ENCODE data around the gene CERS6.
A peak's percentile ranks its signal among the peaks of the same experiment; 100 is the strongest.

CERS6 gene

DNA sequence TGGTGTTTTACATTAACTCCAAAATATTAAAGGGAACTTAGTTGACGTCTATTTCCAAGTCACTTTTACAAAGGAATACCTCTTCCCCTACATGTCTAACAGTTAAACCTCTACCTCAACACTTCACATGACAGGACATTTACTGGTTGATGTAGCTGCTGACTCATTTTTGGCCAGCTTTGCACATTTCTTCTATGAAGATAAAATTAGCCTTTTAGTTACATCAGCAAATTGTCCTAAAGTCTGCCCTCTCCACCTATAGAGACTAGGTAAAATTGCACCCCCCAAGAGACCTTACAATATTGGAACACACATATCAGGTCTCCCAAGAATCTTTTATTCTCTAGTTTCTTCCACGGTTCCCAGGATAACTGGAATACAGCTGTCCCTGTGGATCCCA lies 10.1 kb upstream of the CERS6 start:
- no peak for DNase-seq

GRCh38 chr2:168448980-168449379 lies 7.1 kb upstream of the CERS6 start:
- DNase-seq: no peak

DNA sequence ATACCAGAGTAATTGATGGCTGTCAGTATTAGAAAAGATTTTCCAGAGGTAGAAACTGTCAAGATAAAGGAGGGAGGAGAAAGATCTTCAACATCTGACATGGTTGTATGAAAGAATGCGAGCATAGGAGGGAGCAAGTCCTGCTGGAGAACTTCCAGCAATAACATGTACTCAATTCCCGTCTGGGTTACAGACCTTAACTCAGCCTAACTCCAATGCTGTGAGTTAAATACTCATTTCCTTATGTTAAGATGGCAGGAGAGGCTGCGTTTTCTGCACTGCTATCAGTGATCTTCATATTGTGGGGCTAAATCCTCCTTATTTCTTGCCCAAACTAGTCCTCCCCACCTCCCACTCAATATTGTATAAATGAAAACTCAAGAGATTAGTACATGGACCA lies 6.7 kb upstream of the CERS6 start:
- DNase-seq: no peak

DNA sequence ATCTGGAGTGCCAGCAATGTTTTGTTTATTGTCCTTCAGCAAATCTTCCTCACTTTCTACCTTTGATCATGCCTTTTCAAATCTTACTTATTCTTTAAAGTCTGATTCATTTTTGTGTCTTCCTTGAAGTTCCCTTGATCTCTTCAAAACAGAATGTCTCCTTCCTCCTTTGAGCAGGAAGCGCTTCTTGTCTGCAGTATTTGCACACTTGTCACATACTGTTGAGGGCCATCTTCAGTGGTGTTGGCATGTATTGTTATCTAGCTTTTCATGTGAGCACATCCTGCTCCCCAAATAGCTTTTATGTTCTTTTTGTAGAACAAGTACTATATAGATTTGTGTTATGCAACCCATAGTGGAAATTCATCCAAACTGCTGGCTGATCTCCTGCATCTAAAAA lies 5.9 kb upstream of the CERS6 start:
- no peak for DNase-seq

GRCh38 chr2:168450732-168451131 lies 5.3 kb upstream of the CERS6 start:
- no peak for DNase-seq

GRCh38 chr2:168452781-168453180 lies 3.3 kb upstream of the CERS6 start:
- no peak for DNase-seq

- DNase-seq: no peak
Observed at GRCh38 chr2:168453404-168453803, 2.7 kb upstream of the CERS6 start.

- no peak for DNase-seq
Observed at GRCh38 chr2:168454737-168455644, 1.1 kb upstream of the CERS6 start.

DNA sequence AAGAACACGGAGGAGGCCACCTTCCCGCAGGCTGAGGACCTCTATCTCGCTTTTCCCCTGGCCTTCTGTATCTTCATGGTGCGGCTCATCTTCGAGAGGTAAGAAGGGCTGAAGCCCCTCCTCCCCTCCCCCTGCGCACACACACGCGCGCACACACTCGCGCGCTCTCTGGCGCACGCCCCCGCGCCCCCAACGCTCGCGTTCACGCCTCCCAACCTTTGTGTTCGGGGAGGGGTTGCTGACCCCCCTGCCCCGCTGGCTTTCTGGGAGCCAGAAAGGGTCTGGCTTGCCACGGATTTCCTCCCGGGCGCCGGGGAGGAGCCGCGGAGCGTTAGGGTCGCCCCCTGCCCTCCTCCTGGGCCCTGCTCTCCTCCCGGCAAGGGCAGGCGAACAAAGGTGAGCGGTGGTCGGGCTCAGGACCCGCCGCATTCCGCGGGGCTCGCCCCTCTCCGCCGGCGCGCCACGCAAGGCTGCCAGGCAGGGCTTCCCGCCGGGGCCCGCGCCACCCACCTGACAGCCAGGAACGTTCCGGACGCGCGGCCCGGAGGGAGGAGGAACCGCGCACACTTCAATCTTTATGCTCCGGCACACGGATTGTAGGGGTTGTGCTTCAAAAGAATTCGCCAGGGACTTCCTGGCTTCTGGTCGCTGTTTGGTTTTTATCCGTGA lies 583 bp downstream of the CERS6 start:
- peak; percentile 34 for DNase-seq

DNA sequence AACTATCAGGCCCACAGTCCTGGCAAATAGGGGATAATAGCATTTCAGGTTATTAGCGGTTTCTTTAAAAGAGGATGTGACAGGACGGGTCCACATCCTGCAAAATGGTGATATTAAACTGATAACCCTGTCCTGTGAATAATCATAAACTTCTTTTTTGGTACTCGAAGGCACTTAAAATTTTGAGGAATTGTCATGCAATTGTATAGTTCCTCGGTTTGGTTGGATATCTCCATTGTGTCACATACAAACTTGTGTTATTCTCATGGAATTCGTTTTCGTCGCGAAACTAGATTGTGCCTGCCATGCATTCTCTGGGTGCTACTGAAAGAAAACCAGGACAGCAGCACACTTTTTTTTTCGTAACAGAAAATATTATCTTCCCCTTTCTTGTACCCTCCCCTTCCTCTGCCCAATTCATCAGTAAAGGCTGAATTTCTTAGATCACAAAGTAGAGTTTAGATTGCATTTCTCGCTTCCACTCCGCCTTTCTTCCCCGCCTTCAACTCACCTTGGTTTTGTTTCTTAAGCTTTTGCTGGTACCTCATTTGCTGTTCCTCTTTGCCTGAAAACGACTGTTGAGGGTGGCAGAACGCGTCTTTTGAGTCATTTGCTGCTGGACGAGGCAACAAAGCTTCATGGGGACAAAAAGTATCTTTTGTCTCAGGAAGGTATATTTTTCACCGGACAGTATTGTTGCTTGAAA lies 1.3 kb downstream of the CERS6 start:
- no peak for DNase-seq

- DNase-seq: no peak
Observed at GRCh38 chr2:168458139-168458538, 2.1 kb downstream of the CERS6 start.

DNA sequence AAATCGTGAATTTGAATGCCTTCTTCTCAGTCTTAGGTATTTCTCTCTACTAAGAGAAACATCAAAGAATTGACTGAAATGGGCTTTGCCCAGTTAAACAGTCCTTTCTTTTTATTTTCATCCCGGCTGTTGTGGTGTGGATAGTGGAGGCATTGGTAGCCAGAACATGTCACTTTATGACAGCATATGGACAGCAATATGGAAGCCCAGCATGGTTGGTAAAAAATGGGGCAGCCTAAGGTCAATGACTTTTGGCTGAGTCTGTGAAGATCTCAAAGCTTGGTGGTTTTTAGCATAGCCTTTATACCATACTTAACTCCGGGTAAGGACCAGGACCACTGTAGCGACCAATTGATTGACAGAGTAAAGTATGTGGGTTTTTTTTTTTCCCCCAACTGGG lies 3.2 kb downstream of the CERS6 start:
- DNase-seq: no peak

- DNase-seq: no peak
Observed at GRCh38 chr2:168460571-168460970, 4.5 kb downstream of the CERS6 start.

DNA sequence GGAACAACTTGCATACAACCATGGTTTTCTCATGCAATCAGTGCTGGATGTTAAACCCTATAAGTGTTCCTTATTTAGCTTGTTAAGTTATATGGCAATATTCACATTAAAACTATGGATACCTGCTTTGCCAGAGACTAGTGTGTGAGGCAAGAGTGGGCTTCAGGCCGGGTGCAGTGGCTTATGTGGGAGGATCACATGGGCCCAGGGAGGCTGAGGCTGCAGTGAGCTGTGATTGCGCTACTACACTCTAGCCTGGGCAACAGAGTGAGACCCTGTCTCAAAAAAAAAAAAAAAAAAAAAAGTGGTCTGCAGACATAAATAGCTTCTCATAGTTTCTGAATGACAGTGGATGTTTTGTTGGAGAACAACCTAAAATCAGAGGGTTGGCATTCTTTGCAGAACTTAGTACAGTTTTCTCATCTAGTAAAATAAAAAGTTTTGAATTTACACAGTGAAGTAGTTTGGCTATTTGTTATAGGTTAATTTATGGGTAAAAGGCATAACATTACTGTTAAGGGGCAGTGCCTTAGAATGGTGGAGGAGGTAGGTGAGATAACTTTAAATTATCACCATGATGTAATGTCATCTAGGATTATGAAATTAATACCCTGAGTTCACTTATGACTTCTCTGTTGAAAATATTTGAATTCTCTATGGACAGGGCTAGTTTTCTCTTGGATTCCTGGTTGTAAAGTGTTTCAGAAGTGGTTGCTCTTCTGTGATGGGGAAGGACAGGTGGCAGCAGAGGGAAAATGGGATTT lies 5.3 kb downstream of the CERS6 start:
- no peak for DNase-seq

DNA sequence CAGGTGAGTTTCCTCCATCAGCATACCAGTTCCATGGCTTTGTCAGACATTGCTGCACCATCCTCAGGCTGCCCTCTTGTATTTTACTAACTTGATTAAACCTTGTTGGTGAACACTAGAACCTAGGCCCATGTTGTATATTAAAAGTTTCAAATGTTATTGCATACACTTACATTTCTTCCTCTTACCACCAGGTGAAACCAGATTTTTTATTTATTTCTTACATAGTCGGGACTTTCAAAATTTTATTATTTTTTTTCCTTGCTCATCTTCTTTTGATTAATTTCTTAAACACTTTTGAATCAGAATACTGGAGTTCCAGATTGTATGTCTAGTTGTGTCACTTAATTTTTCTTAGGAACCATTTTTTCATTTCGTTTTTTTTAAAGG lies 5.9 kb downstream of the CERS6 start:
- no peak for DNase-seq

DNA sequence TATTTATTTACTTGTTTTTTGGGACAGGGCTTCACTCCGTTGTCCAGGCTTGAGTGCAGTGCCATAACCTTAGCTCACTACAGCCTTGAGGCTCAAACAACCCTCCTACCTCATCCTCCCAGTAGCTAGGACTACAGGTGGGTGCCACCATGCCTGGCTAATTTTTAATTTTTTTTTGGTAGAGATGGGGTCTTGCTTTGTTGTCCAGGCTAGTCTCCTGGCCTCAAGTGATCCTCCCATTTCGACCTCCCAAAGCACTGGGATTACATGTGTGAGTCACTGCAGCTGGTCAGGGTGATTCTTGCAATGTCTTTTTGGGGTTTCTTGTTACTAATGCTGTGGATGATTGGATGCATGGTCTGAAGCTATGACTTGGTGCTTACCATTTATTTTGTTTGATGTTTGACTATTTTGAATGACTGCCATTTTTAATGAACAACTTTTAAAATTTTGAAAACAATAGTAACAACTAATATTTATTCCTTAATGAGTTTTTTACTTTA lies 6.5 kb downstream of the CERS6 start:
- no peak for DNase-seq

DNA sequence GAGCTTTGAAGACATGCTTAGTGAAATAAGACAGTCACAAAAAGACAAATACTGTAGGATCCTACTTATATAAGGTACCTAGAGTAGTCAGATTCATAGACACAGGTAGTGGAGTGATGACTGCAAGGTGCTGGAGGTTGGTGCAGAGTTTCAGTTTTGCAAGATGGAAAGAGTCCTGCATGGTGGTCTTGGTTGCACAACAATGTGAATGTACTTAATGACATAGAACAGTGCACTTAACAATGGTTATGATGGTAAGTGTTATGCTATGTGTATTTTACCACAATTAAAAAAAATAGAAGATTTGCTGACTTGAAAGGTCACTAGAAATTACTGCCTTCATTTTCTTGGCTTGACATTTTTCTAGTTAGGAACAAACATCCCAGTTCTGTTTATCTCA lies 9.5 kb downstream of the CERS6 start:
- no peak for DNase-seq

GRCh38 chr2:168466190-168466737 lies 10.2 kb downstream of the CERS6 start:
- DNase-seq: no peak

DNA sequence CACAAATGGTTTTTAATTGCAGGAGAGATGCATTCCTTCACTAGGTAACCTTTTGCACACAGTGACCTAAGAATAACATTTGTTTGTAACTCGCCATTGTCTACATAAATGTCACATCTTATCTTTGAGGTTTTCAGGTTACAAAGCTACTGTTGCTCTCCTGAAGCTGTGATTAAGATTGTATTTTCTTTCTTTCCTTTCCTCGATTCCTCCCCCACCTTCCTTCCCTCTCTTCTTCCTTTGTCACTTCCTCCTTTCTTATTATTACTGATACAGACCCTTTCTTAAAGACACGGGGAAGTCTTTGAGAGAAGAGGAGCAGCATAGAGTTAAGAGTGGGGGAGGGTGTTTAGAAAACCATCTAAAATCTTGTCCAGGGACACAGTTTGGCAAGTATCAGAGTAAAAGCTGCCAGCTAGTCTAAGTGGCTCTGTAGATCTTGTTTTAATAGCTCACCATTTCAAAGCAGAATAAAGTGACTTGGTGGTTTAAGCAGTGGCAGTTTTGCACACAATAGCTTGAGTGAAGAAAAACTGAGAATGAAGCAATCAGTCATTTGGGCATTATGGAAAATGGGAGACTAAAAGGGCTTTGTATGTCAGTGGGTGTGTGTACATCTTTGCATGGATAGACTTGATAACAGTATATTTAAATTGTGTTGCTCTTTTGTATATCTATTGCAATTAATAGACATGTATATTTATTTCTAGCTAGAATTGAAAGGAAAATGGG lies 10.9 kb downstream of the CERS6 start:
- DNase-seq: no peak

DNA sequence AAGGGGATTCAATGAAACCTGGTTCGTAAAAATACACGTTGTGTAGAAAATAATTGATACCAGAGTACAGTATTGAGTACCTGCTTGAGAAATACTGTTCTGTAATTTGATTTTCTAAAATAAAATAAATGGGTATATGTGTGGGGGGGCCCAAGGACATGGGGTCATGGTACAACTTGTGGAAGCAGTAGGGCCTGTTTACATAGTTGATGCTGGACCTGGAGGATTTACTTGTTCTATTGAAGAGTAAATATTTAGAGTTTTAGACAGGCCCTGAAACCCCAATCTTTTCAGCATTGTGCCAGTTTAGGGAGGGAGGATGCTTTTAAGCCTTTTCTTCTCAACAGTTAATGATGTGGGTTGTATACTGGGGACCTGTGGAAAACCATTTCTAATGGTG lies 11.7 kb downstream of the CERS6 start:
- no peak for DNase-seq

- no peak for DNase-seq
Observed at GRCh38 chr2:168468354-168468753, 12.3 kb downstream of the CERS6 start.
